ENCODE results near the gene LENG1.

GRCh38 chr19:54169149-54169740, 9.7 kb upstream of the LENG1 start:
- TF ChIP-seq CTCF (IDR thresholded peaks at IDR 0.05) (no peak), POLR2A (IDR thresholded peaks at IDR 0.05) (no peak)
